K562 treated with DMSO at 1 percent for 24 hours (cell line): ENCODE data around the gene CDV3. TPM values are rescaled to one million over a fixed set of nuclear protein-coding genes. Genes with fewer than 3 reads are reported as not detected.

Source experiments
- total RNA-seq: library from RNA; unstranded; fragments of 300-600 nt; gene quantifications from 2 replicates; pipeline ENCODE4 v1.2.3, GENCODE V29; 2022; ENCODE audit warnings: low read depth; ENCODE audit not compliant: insufficient read depth

Gene CDV3, protein sequence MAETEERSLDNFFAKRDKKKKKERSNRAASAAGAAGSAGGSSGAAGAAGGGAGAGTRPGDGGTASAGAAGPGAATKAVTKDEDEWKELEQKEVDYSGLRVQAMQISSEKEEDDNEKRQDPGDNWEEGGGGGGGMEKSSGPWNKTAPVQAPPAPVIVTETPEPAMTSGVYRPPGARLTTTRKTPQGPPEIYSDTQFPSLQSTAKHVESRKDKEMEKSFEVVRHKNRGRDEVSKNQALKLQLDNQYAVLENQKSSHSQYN
- 39.6 and 47.0 TPM in 2 replicates for total RNA-seq

DNA sequence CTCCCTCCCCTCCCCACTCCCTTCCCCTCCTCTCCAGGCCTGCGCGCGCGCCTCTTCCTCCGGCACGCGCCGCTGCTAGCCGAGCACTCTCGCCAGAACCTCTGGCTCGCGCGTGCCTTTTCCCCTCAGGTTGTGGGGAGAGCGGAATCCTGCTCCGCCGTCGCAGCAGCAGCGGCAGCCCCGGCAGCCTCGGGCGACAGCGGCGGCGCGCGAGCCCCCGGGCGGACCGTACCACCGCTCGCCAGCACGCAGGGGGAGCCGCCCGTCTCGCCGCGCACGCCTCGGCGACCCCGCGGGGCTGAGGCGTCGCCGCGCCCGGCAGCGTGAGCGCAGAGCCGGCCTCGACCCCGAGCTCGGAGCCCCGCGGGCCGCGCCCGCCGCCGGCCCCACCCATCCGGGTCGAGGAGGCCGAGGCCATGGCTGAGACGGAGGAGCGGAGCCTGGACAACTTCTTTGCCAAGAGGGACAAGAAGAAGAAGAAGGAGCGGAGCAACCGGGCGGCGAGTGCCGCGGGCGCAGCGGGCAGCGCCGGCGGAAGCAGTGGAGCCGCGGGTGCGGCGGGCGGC lies at the start of gene CDV3:
Gene CDV3, plus strand, starts transcription at position 58 of the 566 bp plus-strand sequence. Its CDS starts 359 bp downstream, at position 417.

Other genes starting within 250 kb of the CDV3 start
- not detected in 2 replicates for gene BFSP2, start 173.6 kb upstream of the CDV3 start, total RNA-seq
- 23.1 and 27.5 TPM in 2 replicates for gene TOPBP1, start 88.3 kb downstream of the CDV3 start, total RNA-seq
- 3.4 and 7.0 TPM in 2 replicates for gene TF, start 172.7 kb downstream of the CDV3 start, total RNA-seq
- gene SRPRB, start 232.1 kb downstream of the CDV3 start, total RNA-seq = 14.6 and 16.4 TPM in 2 replicates